ENCODE measurements around the gene KLK4.

- TF ChIP-seq CHD1 (IDR thresholded peaks at IDR 0.05; ENCODE audit: low read depth, low read length), result no peak
- no peak for TF ChIP-seq POLR2A (IDR thresholded peaks at IDR 0.05; ENCODE audit: low read depth, low read length)
- TF ChIP-seq CTCF (conservative IDR thresholded peaks at IDR 0.05; ENCODE audit: low read depth, low read length), result no peak
- no peak for TF ChIP-seq SMC3 (IDR thresholded peaks at IDR 0.05; ENCODE audit: low read depth, low read length)
- TF ChIP-seq RCOR1 (IDR thresholded peaks at IDR 0.05; ENCODE audit: insufficient replicate concordance, low read length), result no peak
- TF ChIP-seq NFE2L2 (IDR thresholded peaks at IDR 0.05; ENCODE audit: low read depth, low read length), result no peak
- no peak for TF ChIP-seq RFX5 (IDR thresholded peaks at IDR 0.05; ENCODE audit: low read depth, low read length)
- no peak for TF ChIP-seq RAD21 (IDR thresholded peaks at IDR 0.05; ENCODE audit: low read length)
- no peak for TF ChIP-seq MAFK (IDR thresholded peaks at IDR 0.05; ENCODE audit: low read depth, low read length)
- no peak for TF ChIP-seq MXI1 (IDR thresholded peaks at IDR 0.05; ENCODE audit: borderline replicate concordance, low read depth, low read length)
- TF ChIP-seq CEBPB (IDR thresholded peaks at IDR 0.05; ENCODE audit: low read depth, low read length), result no peak
- TF ChIP-seq MAZ (IDR thresholded peaks at IDR 0.05; ENCODE audit: borderline replicate concordance, low read depth, low read length), result no peak
These were observed 31.0 kb downstream of the KLK4 start for GRCh38 chr19:50880241-50880640.

Data from IMR-90 (cell line).